ENCODE measurements around the gene VAC14.

GRCh38 chr16:70788668-70789594, 12.0 kb downstream of the VAC14 start:
- TF ChIP-seq POLR2AphosphoS5 (IDR thresholded peaks at IDR 0.05; ENCODE audit: borderline replicate concordance, low read depth, low read length), result peak; percentile 86
- TF ChIP-seq FOXP2 (optimal IDR thresholded peaks at IDR 0.05; ENCODE audit: control extremely low read depth, extremely low read length, insufficient read depth), result no peak
